Epithelial cell of proximal tubule (primary cell): ENCODE measurements around the gene COA5. TPM values are rescaled to one million over a fixed set of nuclear protein-coding genes. Genes with fewer than 3 reads are reported as not detected.

Experiments used
- DNase-seq: peaks from one replicate; pipeline ENCODE4 v3.0.0-alpha.2; 2011; ENCODE audit warnings: low read depth
- H3K4me3 ChIP-seq: 2 replicates; pipeline ENCODE4 v1.5.1; 2011; ENCODE audit warnings: low read depth, mild to moderate bottlenecking, low read length
- total RNA-seq: library from RNA; depleted of rRNA; stranded (reverse); fragments of >200 nt; gene quantifications from 2 replicates; pipeline ENCODE4 v1.2.3, GENCODE V29; 2015
- TF ChIP-seq, protein P1 (sequence below): conservative IDR thresholded peaks from 2 replicates; pipeline ENCODE4 v1.5.1; 2012; ENCODE audit warnings: low read depth, mild to moderate bottlenecking, low read length

COA5 gene
- total RNA-seq: 9.3 and 16.5 TPM in 2 replicates

- DNase-seq: peak; percentile 32
- TF ChIP-seq, protein P1, sequence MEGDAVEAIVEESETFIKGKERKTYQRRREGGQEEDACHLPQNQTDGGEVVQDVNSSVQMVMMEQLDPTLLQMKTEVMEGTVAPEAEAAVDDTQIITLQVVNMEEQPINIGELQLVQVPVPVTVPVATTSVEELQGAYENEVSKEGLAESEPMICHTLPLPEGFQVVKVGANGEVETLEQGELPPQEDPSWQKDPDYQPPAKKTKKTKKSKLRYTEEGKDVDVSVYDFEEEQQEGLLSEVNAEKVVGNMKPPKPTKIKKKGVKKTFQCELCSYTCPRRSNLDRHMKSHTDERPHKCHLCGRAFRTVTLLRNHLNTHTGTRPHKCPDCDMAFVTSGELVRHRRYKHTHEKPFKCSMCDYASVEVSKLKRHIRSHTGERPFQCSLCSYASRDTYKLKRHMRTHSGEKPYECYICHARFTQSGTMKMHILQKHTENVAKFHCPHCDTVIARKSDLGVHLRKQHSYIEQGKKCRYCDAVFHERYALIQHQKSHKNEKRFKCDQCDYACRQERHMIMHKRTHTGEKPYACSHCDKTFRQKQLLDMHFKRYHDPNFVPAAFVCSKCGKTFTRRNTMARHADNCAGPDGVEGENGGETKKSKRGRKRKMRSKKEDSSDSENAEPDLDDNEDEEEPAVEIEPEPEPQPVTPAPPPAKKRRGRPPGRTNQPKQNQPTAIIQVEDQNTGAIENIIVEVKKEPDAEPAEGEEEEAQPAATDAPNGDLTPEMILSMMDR: no peak
- peak within 1 kb of the TSS; percentile 89 for H3K4me3 ChIP-seq
Measured at GRCh38 chr2:98608116-98608961, at the start of gene COA5, which contains the start of gene UNC50. TSS of gene COA5 (minus strand) at chr2:98608512. CDS start at chr2:98608405, 107 bp downstream. TSS of gene UNC50 (plus strand) at chr2:98608589. CDS start at chr2:98609760, 1,171 bp downstream.

DNA sequence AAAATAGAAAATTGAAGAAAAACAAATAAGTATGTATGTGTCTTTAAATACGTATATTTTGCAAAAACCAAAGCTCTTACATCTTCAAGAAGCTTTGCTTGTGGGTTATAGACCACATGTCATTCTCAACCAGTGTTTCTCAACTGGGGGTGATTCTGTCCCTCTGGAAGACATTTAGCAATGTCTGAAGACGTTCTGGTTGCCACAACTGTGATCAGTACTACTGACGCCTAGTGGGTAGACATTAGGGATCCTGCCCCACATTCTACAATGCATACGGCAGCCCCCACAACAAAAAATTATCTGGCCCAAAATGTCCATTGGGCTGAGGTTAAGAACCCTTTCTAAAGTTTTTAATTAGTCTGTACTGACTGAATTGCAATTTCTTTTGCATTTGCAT lies 48.5 kb upstream of the COA5 start:
- H3K4me3 ChIP-seq: no peak overlapping the region
- TF ChIP-seq, protein P1: no peak
- DNase-seq: no peak

GRCh38 chr2:98654699-98655495 lies 46.6 kb upstream of the COA5 start:
- H3K4me3 ChIP-seq: no peak overlapping the region
- TF ChIP-seq, protein P1: no peak
- DNase-seq: no peak

DNA sequence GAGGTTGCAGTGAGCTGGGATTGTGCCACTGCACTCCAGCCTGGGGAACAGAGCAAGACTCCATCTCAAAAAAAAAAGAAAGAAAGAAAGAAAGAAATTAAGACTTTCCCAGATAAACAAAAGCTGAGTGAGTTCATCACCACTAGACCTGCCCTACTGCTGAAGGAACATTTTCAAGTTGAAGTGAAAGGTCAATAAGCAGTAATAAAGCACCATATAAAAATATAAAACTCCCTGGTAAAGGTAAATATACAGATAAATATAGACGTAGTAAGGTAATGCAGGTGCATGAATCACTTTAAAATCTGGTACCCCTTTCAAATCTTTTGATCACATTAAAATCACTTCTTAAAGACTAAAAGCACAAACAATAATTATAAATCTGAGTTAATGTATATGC lies 42.7 kb upstream of the COA5 start:
- H3K4me3 ChIP-seq: no peak overlapping the region
- TF ChIP-seq, protein P1: no peak
- no peak for DNase-seq

DNA sequence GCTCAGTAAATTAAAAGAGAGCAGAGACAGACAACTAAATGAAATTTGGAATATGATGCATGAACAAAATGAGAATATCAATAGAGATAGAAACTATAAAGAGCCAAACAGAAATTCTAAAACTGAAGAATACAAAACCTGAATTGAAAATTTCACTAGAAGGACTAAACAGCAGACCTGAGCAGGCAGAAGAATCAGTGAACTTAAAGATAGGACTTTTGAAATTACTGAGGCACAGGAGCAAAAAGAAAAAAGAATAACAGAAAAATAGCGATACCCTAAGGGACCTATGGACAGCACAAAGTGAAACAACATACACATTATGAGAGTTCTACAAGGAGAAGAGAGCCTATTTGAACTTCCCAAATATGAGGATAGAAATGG lies 41.7 kb upstream of the COA5 start:
- no peak for DNase-seq
- TF ChIP-seq, protein P1: no peak

DNA sequence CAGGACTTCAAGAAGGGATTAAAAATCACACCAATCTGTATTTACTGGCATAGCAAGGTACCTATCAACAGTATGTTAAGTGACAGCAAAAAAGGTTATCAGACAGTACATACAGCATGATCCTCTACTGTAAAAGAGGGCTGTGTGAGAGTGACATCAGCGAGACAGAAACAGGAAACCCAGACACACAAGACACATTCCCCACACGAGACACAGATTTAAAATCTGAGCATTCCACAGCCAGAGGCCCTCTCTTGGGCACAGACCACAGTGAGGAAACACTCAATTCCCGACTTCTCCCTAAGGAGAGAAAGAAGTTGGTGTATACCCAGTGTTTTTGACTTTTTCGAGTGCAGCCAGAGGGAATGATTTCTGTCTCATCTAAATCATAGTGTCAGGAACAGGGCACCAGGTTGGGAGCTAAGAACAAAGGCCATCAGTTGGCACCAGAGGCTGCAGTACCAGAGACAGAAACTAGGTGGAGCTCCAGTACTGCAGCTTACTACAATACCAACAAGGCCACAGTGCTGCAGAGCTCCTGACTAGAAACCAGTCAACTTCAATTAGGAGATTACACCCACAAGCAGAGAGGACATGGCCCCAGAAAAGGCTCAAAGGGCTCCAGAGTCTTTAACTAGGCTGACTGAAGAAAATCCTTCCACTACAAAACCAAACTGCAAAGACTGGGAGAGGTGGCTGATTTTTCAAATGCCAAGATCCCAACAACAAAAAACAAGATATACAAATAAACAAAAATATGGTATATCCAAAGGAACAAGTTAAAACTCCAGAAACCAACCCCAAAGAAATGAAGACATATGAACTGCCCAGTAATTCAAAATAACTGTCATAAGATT lies 41.1 kb upstream of the COA5 start:
- no peak overlapping the region for H3K4me3 ChIP-seq
- TF ChIP-seq, protein P1: peak; percentile 100
- no peak for DNase-seq

More for the DNA sequence above, 41.7 kb upstream of the COA5 start:
- H3K4me3 ChIP-seq: no peak overlapping the region
